CD4-positive, alpha-beta T cell treated with Interleukin-15 for 4 hours (primary cell): Measurements from ENCODE around the gene TM7SF3.
A peak's percentile ranks its signal among the peaks of the same experiment; 100 is the strongest.
"Not testable (repeated sequence)": the region's sequence is repeated elsewhere in the genome, so short reads cannot be mapped to it uniquely, and the experiment has no call there.

ENCODE experiments used
- DNase-seq: peaks from one replicate; pipeline ENCODE4 v3.0.0-alpha.2; 2020; ENCODE audit warnings: low spot score

Gene TM7SF3, protein sequence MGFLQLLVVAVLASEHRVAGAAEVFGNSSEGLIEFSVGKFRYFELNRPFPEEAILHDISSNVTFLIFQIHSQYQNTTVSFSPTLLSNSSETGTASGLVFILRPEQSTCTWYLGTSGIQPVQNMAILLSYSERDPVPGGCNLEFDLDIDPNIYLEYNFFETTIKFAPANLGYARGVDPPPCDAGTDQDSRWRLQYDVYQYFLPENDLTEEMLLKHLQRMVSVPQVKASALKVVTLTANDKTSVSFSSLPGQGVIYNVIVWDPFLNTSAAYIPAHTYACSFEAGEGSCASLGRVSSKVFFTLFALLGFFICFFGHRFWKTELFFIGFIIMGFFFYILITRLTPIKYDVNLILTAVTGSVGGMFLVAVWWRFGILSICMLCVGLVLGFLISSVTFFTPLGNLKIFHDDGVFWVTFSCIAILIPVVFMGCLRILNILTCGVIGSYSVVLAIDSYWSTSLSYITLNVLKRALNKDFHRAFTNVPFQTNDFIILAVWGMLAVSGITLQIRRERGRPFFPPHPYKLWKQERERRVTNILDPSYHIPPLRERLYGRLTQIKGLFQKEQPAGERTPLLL

GRCh38 chr12:27014085-27014858 is at the start of gene TM7SF3:
Gene TM7SF3 (minus strand): TSS chr12:27014384. CDS start chr12:27014168, 216 bp downstream.
- DNase-seq = peak; percentile 95

- DNase-seq = no peak
Measured at GRCh38 chr12:27063250-27063851, 49.2 kb upstream of the TM7SF3 start.

DNA sequence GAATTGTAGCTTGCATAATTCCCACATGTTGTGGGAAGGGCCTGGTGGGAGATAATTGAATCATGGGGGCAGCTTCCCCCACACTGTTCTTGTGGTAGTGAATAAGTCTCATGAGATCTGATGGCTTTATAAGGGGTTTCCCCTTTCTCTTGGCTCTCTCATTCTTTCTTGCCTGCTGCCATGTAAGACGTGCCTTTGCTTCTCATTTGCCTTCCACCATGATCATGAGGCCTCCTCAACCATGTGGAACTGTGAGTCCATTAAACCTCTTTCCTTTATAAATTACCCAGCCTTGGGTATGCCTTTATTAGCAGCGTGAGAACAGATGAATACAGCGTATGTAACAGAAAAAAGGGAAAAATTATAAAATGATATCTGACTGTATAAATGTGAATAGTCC is 47.1 kb upstream of the TM7SF3 start:
- DNase-seq = no peak

GRCh38 chr12:27060740-27061139 is 46.6 kb upstream of the TM7SF3 start:
- no peak for DNase-seq

- DNase-seq = no peak
Measured at GRCh38 chr12:27057543-27057942, 43.4 kb upstream of the TM7SF3 start.

DNA sequence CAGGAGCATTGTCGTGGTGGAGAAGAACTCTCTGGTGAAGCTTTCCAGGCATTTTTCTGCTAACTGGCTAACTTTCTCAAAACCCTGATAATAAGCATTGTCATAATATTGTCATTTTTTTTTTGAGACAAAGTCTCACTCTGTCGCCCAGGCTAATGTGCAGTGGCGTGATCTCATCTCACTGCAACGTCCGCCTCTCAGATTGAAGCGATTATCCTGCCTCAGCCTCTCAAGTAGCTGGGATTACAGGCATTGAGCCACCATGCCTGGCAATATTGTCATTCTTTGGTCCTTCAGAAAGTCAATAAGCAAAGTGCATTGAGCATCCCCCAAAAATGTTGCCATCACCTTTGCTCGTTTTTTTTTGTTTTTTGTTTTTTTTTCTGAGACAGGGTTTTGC is 41.8 kb upstream of the TM7SF3 start:
- DNase-seq = no peak

DNA sequence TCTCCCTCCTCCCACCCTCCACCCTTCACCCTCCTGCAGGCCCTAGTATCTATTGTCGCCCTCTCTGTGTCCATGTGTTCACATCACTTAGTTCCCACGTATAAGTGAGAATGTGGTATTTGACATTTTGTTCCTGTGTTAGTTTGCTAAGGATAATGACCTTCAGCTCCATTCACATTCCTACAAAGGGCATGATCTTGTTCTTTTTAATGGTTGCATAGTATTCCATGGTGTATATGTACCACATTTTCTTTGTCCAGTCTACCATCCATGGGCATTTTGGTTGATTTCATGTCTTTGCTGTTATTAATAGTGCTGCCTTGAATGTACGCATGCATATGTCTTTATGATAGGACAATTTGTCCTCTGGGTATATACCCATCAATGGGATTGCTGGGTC is 38.6 kb upstream of the TM7SF3 start:
- no peak for DNase-seq

GRCh38 chr12:27052176-27052575 is 38.0 kb upstream of the TM7SF3 start:
- no peak for DNase-seq

GRCh38 chr12:27048822-27049752 is 34.9 kb upstream of the TM7SF3 start:
- no peak for DNase-seq

DNA sequence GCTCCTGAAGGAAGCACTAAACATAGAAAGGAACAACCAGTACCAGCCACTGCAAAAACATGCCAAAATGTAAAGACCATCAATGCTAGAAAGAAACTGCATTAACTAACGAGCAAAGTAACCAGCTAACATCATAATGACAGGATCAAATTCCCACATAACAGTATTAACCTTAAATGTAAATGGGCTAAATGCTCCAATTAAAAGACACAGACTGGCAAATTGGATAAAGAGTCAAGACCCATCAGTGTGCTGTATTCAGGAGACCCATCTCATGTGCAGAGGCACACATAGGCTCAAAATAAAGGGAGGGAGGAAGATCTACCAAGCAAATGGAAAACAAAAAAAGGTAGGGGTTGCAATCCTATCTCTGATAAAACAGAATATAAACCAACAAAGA is 27.8 kb upstream of the TM7SF3 start:
- not testable (repeated sequence) for DNase-seq

DNA sequence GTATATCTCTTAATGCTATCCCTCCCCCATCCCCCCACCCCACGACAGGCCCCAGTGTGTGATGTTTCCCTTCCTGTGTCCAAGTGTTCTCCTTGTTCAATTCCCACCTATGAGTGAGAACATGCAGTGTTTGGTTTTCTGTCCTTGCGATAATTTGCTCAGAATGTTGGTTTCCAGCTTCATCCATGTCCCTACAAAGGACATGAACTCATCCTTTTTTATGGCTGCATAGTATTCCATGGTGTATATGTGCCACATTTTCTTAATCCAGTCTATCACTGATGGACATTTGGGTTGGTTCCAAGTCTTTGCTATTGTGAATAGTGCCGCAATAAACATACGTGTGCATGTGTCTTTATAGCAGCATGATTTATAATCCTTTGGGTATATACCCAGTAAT is 26.5 kb upstream of the TM7SF3 start:
- DNase-seq = not testable (repeated sequence)

- DNase-seq = no peak
Measured at GRCh38 chr12:27034607-27035293, 20.6 kb upstream of the TM7SF3 start.

DNA sequence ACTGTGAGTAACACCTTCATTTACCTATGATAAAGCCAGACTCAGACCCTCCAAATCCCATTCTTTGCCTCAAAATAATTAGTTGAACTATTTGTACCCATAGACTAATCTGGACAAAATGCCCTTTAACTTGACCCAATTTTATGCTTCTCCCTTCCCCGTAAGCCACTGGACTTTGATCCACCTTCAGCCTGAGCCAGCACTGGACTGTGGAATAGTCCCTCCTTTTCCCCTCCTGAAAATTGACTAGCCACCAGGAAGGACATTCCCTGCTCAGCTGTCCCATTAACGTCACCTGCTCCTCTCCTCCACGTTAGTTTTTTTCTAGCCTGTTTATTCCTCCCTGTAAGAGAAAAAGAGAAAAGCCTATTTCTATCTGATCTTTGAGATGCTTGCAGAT is 18.5 kb upstream of the TM7SF3 start:
- no peak for DNase-seq

- no peak for DNase-seq
Measured at GRCh38 chr12:27031531-27031930, 17.3 kb upstream of the TM7SF3 start.

DNA sequence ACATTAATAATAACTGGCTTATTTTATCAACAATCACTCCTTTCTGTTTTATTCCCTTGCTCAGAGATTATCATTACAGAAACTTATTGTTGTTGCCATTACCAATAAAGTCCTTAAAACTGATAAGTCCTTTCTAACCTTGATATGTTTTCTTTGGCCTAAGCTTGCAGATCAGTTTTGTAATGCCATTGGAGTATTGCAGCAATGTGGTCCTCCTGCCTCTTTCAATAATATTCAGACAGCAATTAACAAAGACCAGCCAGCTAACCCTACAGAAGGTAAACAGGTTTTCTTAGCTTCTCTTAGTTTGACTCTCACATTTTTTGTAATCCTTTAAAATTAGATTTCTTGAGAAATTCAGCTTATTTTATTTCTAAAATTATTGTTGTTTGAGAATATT is 12.1 kb upstream of the TM7SF3 start:
- no peak for DNase-seq

- no peak for DNase-seq
Measured at GRCh38 chr12:27025116-27025515, 10.9 kb upstream of the TM7SF3 start.

GRCh38 chr12:27024291-27024690 is 10.1 kb upstream of the TM7SF3 start:
- no peak for DNase-seq

DNA sequence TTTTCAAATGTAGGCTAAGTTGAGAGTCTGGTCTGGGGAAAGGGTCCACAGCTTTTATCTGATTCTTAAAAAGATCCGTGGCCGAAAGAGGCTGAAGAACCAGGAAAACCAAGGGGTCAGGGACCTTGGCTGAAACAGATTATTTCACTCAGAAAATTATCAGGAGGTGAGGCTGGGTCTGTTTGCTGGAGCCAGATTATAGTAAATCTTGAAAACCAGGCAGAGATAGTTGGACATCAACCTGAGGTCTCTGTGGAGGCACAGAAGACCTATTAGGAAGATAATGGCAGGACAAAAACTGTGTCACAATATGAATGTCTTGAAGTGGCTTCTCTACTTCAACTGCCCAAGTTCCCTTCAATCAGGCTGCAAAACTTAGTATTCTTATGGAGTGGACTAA is 6.6 kb upstream of the TM7SF3 start:
- DNase-seq = no peak

DNA sequence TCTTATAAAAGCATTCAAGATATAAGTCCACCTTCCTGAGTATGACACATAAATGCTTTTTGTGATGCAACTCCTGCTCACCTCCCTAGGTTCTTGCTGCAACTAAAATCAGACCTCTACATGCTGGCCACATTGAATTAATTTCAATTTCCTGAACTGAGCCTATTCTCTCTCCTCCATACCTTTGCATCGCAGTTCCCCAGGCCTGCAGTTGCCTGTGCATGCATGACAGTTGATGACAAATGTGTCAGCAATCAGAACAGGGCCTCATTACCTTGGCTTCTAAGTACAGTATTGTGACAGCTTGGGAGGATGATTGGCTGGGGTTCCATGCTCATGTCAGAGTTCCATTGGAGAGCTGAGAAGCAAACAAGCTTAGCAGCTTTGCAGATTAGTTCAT is 3.9 kb upstream of the TM7SF3 start:
- no peak for DNase-seq

DNA sequence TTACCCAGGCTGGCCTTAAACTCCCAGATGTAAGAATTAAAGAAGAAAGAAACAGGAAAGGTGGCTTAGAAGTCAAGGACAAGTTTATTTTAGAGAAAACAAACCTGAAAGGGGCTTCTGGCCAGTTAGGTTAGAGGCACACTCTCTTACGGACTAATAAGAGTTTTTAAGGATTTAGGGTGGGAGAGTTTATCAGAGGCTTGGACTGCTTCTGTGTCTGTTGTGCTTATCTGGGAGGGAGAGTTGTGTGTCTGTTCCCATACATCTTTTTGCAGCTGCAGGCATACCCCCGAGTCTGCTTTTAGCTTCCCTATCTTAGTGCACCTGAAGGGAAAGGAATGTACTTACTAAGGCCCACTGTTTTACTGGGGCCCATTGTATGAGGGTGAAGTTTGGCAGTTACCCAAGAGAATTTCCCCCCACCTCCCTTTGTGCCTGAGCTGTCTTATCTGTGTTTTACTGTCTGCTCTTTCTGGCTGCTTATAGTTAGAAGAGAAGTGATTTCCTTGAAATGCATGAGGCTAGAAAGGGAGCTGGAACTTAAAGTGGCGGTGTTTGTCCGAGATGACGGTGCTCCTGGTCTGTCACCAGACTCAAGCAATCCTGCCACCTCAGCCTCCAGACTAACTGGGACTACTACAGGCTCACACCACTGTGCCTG is 3.1 kb upstream of the TM7SF3 start:
- not testable (repeated sequence) for DNase-seq
